Measurements from ENCODE around the gene CFAP299. TPM values are rescaled to one million over a fixed set of nuclear protein-coding genes. Genes with fewer than 3 reads are reported as not detected.

The CFAP299 gene
- total RNA-seq, 2 experiments from 2014 or later = 0.63 to 3.7 TPM

- no TSS peak for BruUV-seq (replicated peaks)
- H3K79me2 ChIP-seq (ENCODE audit: insufficient read depth, low read depth, low read length) = no peaks in the 10 kb centered on the region
- ChIA-PET POLR2A (interaction anchor here (0.6 kb wide), 1 partner anchor 1136 kb away, joined by 3 read pairs; no protein-coding TSS in a partner anchor), CTCF (ENCODE audit: unreplicated experiment) (no interaction called here)
- DNase-seq (ENCODE audit: low spot score) = no peak
- H3K9me3 ChIP-seq (ENCODE audit: low read length) = no peaks in the 10 kb centered on the region
- no peaks in the 10 kb centered on the region for H4K20me1 ChIP-seq (ENCODE audit: insufficient read depth, low read length)
- H3K36me3 ChIP-seq (ENCODE audit: insufficient read depth, low read length) = no peaks in the 10 kb centered on the region
- no peak overlapping the region for H3K27ac ChIP-seq (ENCODE audit: low read depth, low read length, poor library complexity, severe bottlenecking)
- TF ChIP-seq EZH2phosphoT487 (IDR thresholded peaks at IDR 0.05; ENCODE audit: borderline replicate concordance, low read depth, low read length) (no peak), CTCF (conservative IDR thresholded peaks at IDR 0.05; ENCODE audit: low read length) (no peak)
- no peak overlapping the region for H3K4me3 ChIP-seq (ENCODE audit: low read depth, low read length, poor library complexity, severe bottlenecking)
- no peak overlapping the region for H3K4me2 ChIP-seq (ENCODE audit: low read length)
- no peaks in the 10 kb centered on the region for H3K9me2 ChIP-seq (ENCODE audit: insufficient read depth, low read length)
- intact Hi-C loops (cut with micrococcal nuclease; ENCODE audit: unreplicated experiment) = no loop called here
- H3K4me1 ChIP-seq (ENCODE audit: insufficient read depth, low read length, poor library complexity, severe bottlenecking) = no peaks in the 10 kb centered on the region
- no peak overlapping the region for H2AFZ ChIP-seq (ENCODE audit: low read length)
Observed at GRCh38 chr4:80301884-80302283, 33.6 kb upstream of the CFAP299 start.

GRCh38 chr4:80302616-80303223, 32.8 kb upstream of the CFAP299 start:
- CTCF ChIA-PET (ENCODE audit: unreplicated experiment) = no interaction called here
- no peaks in the 10 kb centered on the region for H3K9me2 ChIP-seq (ENCODE audit: insufficient read depth, low read length)
- H3K27ac ChIP-seq (ENCODE audit: low read depth, low read length, poor library complexity, severe bottlenecking) = no peak overlapping the region
- no peaks in the 10 kb centered on the region for H3K4me1 ChIP-seq (ENCODE audit: insufficient read depth, low read length, poor library complexity, severe bottlenecking)
- H3K79me2 ChIP-seq (ENCODE audit: insufficient read depth, low read depth, low read length) = no peaks in the 10 kb centered on the region
- H3K36me3 ChIP-seq (ENCODE audit: insufficient read depth, low read length) = no peaks in the 10 kb centered on the region
- DNase-seq (ENCODE audit: low spot score) = no peak
- POLR2A ChIA-PET = interaction anchor here (0.8 kb wide), 1 partner anchor 13 kb away, joined by 3 read pairs; no protein-coding TSS in a partner anchor
- H3K4me2 ChIP-seq (ENCODE audit: low read length) = no peak overlapping the region
- intact Hi-C loops (cut with micrococcal nuclease; ENCODE audit: unreplicated experiment) = no loop called here
- no TSS peak for BruUV-seq (replicated peaks)
- no peaks in the 10 kb centered on the region for H4K20me1 ChIP-seq (ENCODE audit: insufficient read depth, low read length)
- H2AFZ ChIP-seq (ENCODE audit: low read length) = no peak overlapping the region
- no peaks in the 10 kb centered on the region for H3K9me3 ChIP-seq (ENCODE audit: low read length)
- TF ChIP-seq CTCF (conservative IDR thresholded peaks at IDR 0.05; ENCODE audit: low read length) = no peak
- H3K4me3 ChIP-seq (ENCODE audit: low read depth, low read length, poor library complexity, severe bottlenecking) = no peak overlapping the region

- TF ChIP-seq EZH2phosphoT487 (IDR thresholded peaks at IDR 0.05; ENCODE audit: borderline replicate concordance, low read depth, low read length) (no peak), CTCF (conservative IDR thresholded peaks at IDR 0.05; ENCODE audit: low read length) (no peak)
Observed at GRCh38 chr4:80305466-80305865, 30.1 kb upstream of the CFAP299 start.

More at GRCh38 chr4:80305466-80305865, 30.1 kb upstream of the CFAP299 start:
- Histone ChIP-seq H3K36me3 (ENCODE audit: insufficient read depth, low read length) (no peaks in the 10 kb centered on the region), H3K4me1 (ENCODE audit: insufficient read depth, low read length, poor library complexity, severe bottlenecking) (no peaks in the 10 kb centered on the region), H2AFZ (ENCODE audit: low read length) (no peak overlapping the region), H4K20me1 (ENCODE audit: insufficient read depth, low read length) (no peaks in the 10 kb centered on the region), H3K9me3 (ENCODE audit: low read length) (no peaks in the 10 kb centered on the region), H3K4me3 (ENCODE audit: low read depth, low read length, poor library complexity, severe bottlenecking) (no peak overlapping the region), H3K4me2 (ENCODE audit: low read length) (no peak overlapping the region), H3K79me2 (ENCODE audit: insufficient read depth, low read depth, low read length) (no peaks in the 10 kb centered on the region), H3K27ac (ENCODE audit: low read depth, low read length, poor library complexity, severe bottlenecking) (no peak overlapping the region), H3K9me2 (ENCODE audit: insufficient read depth, low read length) (no peaks in the 10 kb centered on the region)
- ChIA-PET POLR2A (interaction anchor here (0.6 to 1.0 kb wide), 2 partner anchors 8 to 17 kb away, joined by 4 to 5 read pairs; no protein-coding TSS in a partner anchor), CTCF (ENCODE audit: unreplicated experiment) (no interaction called here)
- no TSS peak for BruUV-seq (replicated peaks)
- no peak for DNase-seq (ENCODE audit: low spot score)
- intact Hi-C loops (cut with micrococcal nuclease; ENCODE audit: unreplicated experiment) = no loop called here
